Measurements from ENCODE around the gene PNMA5.

The PNMA5 gene

GRCh38 chrX:152997337-152997736 lies 3.4 kb upstream of the PNMA5 start:
- H3K36me3 ChIP-seq (ENCODE audit: insufficient read depth, low read length), result no peaks in the 10 kb centered on the region
- no peak overlapping the region for H3K4me3 ChIP-seq (ENCODE audit: low read depth, low read length, poor library complexity, severe bottlenecking)
- no peaks in the 10 kb centered on the region for H3K79me2 ChIP-seq (ENCODE audit: insufficient read depth, low read length)
- H3K27ac ChIP-seq (ENCODE audit: low read depth, low read length, poor library complexity, severe bottlenecking), result no peak overlapping the region
- H4K20me1 ChIP-seq (ENCODE audit: insufficient read depth, low read length), result no peaks in the 10 kb centered on the region
- no peaks in the 10 kb centered on the region for H3K9me3 ChIP-seq (ENCODE audit: low read length)
- H3K9ac ChIP-seq (ENCODE audit: low read length), result no peak overlapping the region
- H3K4me1 ChIP-seq (ENCODE audit: insufficient read depth, low read length, severe bottlenecking), result no peaks in the 10 kb centered on the region
- H3F3A ChIP-seq (ENCODE audit: insufficient read depth, low read length), result no peaks in the 10 kb centered on the region
- no peak overlapping the region for H3K4me2 ChIP-seq (ENCODE audit: low read length)
- no peak for TF ChIP-seq CTCF (IDR thresholded peaks at IDR 0.05; ENCODE audit: low read length)
- no peak for TF ChIP-seq EZH2 (IDR thresholded peaks at IDR 0.05; ENCODE audit: borderline replicate concordance, low read length)
- no peak overlapping the region for H2AFZ ChIP-seq (ENCODE audit: low read length)
- no peaks in the 10 kb centered on the region for H3K27me3 ChIP-seq (ENCODE audit: insufficient read depth, low read length)
- H3K9me2 ChIP-seq (ENCODE audit: low read depth, low read length), result no peaks in the 10 kb centered on the region

DNA sequence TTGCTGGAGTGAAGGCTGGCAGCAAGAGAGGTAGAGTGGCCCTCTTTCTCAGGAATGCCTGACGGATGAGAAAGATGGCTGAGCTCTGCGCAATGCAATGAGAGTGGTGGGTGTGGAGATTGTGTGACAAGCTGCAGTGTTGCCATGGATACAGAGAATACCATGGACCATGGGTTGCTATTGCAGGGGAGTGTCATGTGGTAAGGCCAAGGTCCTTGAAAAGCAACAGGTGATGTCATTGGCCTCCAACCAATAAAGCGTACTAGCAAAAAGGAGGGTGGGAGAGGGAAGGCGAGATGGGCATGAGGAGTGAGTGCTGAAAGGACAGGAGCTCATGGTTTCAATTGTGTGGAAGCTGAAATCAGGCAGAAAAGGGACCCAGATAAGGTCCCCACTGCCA lies 1.8 kb downstream of the PNMA5 start:
- Histone ChIP-seq H4K20me1 (ENCODE audit: insufficient read depth, low read length) (no peaks in the 10 kb centered on the region), H3K36me3 (ENCODE audit: insufficient read depth, low read length) (no peaks in the 10 kb centered on the region), H3K4me3 (ENCODE audit: low read depth, low read length, poor library complexity, severe bottlenecking) (no peak overlapping the region), H3K9me3 (ENCODE audit: low read length) (no peaks in the 10 kb centered on the region), H3K27me3 (ENCODE audit: insufficient read depth, low read length) (no peaks in the 10 kb centered on the region; the same call in 1 of the 2 replicates), H3F3A (ENCODE audit: insufficient read depth, low read length) (no peaks in the 10 kb centered on the region), H3K4me2 (ENCODE audit: low read length) (no peak overlapping the region), H3K9ac (ENCODE audit: low read length) (no peak overlapping the region), H3K27ac (ENCODE audit: low read depth, low read length, poor library complexity, severe bottlenecking) (no peak overlapping the region), H3K4me1 (ENCODE audit: insufficient read depth, low read length, severe bottlenecking) (peaks cover 6% of the 10 kb centered on the region), H3K9me2 (ENCODE audit: low read depth, low read length) (no peaks in the 10 kb centered on the region), H3K79me2 (ENCODE audit: insufficient read depth, low read length) (no peaks in the 10 kb centered on the region), H2AFZ (ENCODE audit: low read length) (no peak overlapping the region)
- no peak for TF ChIP-seq EZH2 (IDR thresholded peaks at IDR 0.05; ENCODE audit: borderline replicate concordance, low read length)
- TF ChIP-seq CTCF (IDR thresholded peaks at IDR 0.05; ENCODE audit: low read length), result no peak

GRCh38 chrX:152991123-152991522 lies 2.8 kb downstream of the PNMA5 start:
- Histone ChIP-seq H3K4me3 (ENCODE audit: low read depth, low read length, poor library complexity, severe bottlenecking) (no peak overlapping the region), H3K4me2 (ENCODE audit: low read length) (no peak overlapping the region), H3K9me2 (ENCODE audit: low read depth, low read length) (no peaks in the 10 kb centered on the region), H3F3A (ENCODE audit: insufficient read depth, low read length) (no peaks in the 10 kb centered on the region), H3K27me3 (ENCODE audit: insufficient read depth, low read length) (no peaks in the 10 kb centered on the region; the same call in 1 of the 2 replicates), H3K9ac (ENCODE audit: low read length) (no peak overlapping the region), H3K27ac (ENCODE audit: low read depth, low read length, poor library complexity, severe bottlenecking) (no peak overlapping the region), H4K20me1 (ENCODE audit: insufficient read depth, low read length) (no peaks in the 10 kb centered on the region), H3K79me2 (ENCODE audit: insufficient read depth, low read length) (no peaks in the 10 kb centered on the region), H3K4me1 (ENCODE audit: insufficient read depth, low read length, severe bottlenecking) (peaks cover 6% of the 10 kb centered on the region), H3K36me3 (ENCODE audit: insufficient read depth, low read length) (no peaks in the 10 kb centered on the region), H2AFZ (ENCODE audit: low read length) (no peak overlapping the region), H3K9me3 (ENCODE audit: low read length) (no peaks in the 10 kb centered on the region)
- TF ChIP-seq EZH2 (IDR thresholded peaks at IDR 0.05; ENCODE audit: borderline replicate concordance, low read length) (no peak), CTCF (IDR thresholded peaks at IDR 0.05; ENCODE audit: low read length) (no peak)
